Stimulated activated effector memory CD8-positive, alpha-beta T cell treated with anti-CD3 and anti-CD28 coated beads, Interleukin-12 subunit alpha, Interleukin-12 subunit beta, amount 100 ng/mL, for 72 hours (primary cell): ENCODE measurements around the gene TNFRSF18.
"Not testable (repeated sequence)": the region's sequence is repeated elsewhere in the genome, so short reads cannot be mapped to it uniquely, and the experiment has no call there.

Experiments used
- ATAC-seq: fragments of 150-1000 bp; cut with Tn5 transposase; 2 replicates; pipeline ENCODE4 v1.10.0; 2021
- DNase-seq, 2 donors: peaks; one replicate each; pipeline ENCODE4 v3.0.0; 2021 to 2022; ENCODE audit warnings: low spot score in 2 of 2
- H3K27ac Mint-ChIP-seq: one replicate; pipeline ENCODE4 v1.8.0; 2022; ENCODE audit warnings: mild to moderate bottlenecking, mixed read lengths
- H3K36me3 Mint-ChIP-seq: one replicate; pipeline ENCODE4 v1.8.0; 2022; ENCODE audit warnings: mild to moderate bottlenecking, mixed read lengths
- H3K4me1 Mint-ChIP-seq: one replicate; pipeline ENCODE4 v1.8.0; 2022; ENCODE audit warnings: mixed read lengths
- H3K4me3 Mint-ChIP-seq: one replicate; pipeline ENCODE4 v1.8.0; 2022; ENCODE audit warnings: mild to moderate bottlenecking, mixed read lengths
- H3K9me3 Mint-ChIP-seq: one replicate; pipeline ENCODE4 v1.8.0; 2022; ENCODE audit warnings: mixed read lengths

The TNFRSF18 gene

GRCh38 chr1:1183833-1184775, 22.3 kb downstream of the TNFRSF18 start:
- H3K4me1 Mint-ChIP-seq = peaks cover 11% of the 10 kb centered on the region
- H3K4me3 Mint-ChIP-seq = no peak overlapping the region
- H3K27ac Mint-ChIP-seq = peak overlapping the region; percentile 54
- ATAC-seq = peak; percentile 20
- H3K36me3 Mint-ChIP-seq = no peaks in the 10 kb centered on the region
- H3K9me3 Mint-ChIP-seq = no peaks in the 10 kb centered on the region
- DNase-seq = no peak

DNA sequence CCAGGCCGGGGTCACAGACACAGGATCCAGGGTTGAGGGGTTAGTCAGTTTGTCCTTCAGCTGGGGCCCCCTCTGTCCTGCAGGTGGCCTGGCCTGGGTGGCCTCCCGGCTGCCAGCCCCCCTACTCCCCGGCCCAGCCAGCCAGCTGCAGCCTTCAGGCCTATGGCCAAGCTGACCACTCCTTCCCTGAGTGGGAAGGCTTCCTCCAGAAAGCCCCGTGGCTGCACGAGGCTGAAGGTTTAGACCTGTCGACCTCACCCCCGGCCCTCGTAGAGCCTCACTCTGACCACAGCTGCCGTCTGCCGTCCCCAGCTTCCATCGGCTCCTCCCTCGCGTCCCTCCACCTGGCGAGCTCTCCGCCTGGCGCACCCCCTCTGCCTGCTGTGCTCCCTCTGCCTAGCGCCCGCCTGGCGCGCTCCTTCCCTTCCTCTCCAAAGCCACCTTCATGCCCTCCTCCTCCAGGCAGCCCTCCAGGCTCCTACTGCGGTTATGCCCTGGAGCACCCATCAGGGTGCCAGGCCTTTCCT, 23.1 kb downstream of the TNFRSF18 start:
- Mint-ChIP-seq H3K27ac (no peak overlapping the region), H3K4me1 (peaks cover 11% of the 10 kb centered on the region)

GRCh38 chr1:1182491-1183220, 23.7 kb downstream of the TNFRSF18 start:
- Mint-ChIP-seq H3K9me3 (no peaks in the 10 kb centered on the region), H3K36me3 (no peaks in the 10 kb centered on the region), H3K4me1 (peaks cover 11% of the 10 kb centered on the region), H3K4me3 (no peak overlapping the region), H3K27ac (no peak overlapping the region)
- DNase-seq (no peak), ATAC-seq (no peak)

More for the DNA sequence above, 23.1 kb downstream of the TNFRSF18 start:
- Mint-ChIP-seq H3K36me3 (no peaks in the 10 kb centered on the region), H3K9me3 (no peaks in the 10 kb centered on the region), H3K4me3 (no peak overlapping the region)
- DNase-seq (no peak), ATAC-seq (no peak)

DNA sequence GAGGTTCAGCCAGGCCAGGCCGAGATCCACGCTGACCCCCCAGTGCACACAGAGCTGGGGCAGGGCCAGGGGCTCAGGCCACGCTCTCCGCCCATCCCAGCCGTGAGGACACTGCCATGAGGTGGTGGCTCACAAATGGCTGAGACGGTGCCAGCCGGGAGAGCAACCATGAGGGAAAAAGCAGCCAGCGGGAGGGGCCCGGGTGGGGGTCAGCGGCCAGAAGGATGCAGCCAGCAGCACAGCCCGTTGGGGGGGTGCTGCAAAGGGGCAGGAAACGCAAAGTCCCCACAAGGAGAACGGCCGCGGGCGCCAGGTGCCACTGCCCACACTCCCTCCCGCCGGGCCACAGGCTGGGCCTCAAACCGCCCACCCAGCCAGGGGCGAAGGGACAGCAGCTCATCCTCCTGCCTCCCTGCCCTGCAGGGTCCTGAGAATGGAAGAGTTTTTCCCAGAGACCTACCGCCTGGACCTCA, 24.4 kb downstream of the TNFRSF18 start:
- Mint-ChIP-seq H3K4me3 (no peak overlapping the region), H3K27ac (no peak overlapping the region)

GRCh38 chr1:1181129-1181937, 25.1 kb downstream of the TNFRSF18 start:
- no peak for ATAC-seq
- H3K27ac Mint-ChIP-seq = no peak overlapping the region

More for the DNA sequence above, 24.4 kb downstream of the TNFRSF18 start:
- ATAC-seq (no peak), DNase-seq (no peak)
- Mint-ChIP-seq H3K9me3 (no peaks in the 10 kb centered on the region), H3K36me3 (no peaks in the 10 kb centered on the region), H3K4me1 (peaks cover 11% of the 10 kb centered on the region)

DNA sequence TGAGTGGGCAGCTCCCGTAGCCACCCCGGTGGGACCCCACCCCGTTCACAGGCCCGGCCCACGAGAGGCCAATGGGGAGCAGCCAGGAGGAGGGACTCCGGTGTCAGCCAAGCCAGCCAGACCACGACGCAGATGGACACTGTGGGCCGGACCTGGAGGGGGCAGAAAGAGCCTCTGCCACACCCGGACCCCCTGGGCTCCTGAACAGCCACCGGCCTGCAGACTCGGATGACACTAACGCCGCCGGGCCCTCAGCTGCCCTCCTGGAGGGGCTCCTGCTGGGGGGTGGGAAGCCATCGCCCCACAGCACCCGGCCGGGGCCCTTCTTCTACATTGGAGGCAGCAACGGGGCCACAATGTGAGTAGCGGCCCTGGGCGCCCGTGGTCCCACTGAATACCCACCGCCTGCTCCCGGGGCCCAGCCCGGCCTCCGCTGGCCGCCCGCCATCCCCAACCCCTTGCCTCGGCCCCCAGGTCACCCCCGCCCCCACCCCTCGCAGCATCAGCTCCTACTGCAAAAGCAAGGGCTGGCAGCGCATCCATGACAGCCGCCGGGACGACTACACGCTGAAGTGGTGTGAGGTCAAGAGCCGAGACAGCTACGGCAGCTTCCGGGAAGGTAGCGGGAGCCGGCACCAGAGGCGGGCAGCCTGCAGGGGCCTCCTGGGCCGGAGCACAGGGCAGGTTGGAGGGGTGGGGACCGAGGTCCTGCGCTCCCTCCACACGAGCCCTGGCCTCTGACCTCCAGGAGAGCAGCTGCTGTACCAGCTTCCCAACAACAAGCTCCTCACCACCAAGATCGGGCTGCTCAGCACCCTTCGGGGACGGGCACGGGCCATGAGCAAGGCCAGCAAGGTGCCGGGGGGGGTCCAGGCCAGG, 26.2 kb downstream of the TNFRSF18 start:
- Mint-ChIP-seq H3K27ac (no peak overlapping the region), H3K4me3 (no peak overlapping the region), H3K4me1 (peaks cover 11% of the 10 kb centered on the region), H3K9me3 (no peaks in the 10 kb centered on the region), H3K36me3 (no peaks in the 10 kb centered on the region)
- DNase-seq (no peak), ATAC-seq (no peak)

More at GRCh38 chr1:1181129-1181937, 25.1 kb downstream of the TNFRSF18 start:
- peaks cover 11% of the 10 kb centered on the region for H3K4me1 Mint-ChIP-seq
- H3K36me3 Mint-ChIP-seq = no peaks in the 10 kb centered on the region
- H3K4me3 Mint-ChIP-seq = no peak overlapping the region
- H3K9me3 Mint-ChIP-seq = no peaks in the 10 kb centered on the region
- DNase-seq = no peak

DNA sequence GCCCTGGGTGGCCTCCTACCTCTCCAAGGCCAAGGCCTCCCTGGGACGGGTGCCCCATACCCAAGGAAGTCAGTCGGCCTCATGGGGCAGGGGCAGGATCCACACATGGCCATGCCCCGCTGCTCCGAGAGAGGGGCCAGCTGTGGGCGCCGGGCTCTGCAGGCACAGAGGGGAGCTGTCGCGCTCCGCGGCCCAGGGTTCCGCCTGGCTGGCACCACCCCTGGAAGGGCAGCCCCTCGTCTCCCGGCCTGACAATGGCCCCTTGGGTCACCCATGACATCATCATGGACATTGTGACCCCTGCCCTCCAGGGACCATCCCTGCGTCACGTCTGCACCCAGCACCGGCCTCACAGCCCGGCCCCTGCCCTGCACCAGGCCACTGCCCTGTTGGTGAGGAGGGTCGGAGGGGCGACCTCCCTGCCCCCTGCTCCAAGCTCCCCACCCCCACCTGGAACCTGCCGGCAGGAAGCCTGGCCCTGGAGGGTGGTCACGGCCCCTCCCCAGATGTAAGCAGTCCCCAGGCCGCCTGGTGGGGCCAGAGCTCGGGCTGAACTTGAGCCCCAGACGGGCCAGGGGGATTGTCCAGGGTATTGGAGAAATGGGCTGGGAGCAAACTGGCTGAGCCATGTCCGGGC, 26.9 kb downstream of the TNFRSF18 start:
- Mint-ChIP-seq H3K9me3 (no peaks in the 10 kb centered on the region), H3K4me3 (no peak overlapping the region), H3K4me1 (peaks cover 11% of the 10 kb centered on the region), H3K27ac (no peak overlapping the region), H3K36me3 (no peaks in the 10 kb centered on the region)
- no peak for DNase-seq
- ATAC-seq = no peak

DNA sequence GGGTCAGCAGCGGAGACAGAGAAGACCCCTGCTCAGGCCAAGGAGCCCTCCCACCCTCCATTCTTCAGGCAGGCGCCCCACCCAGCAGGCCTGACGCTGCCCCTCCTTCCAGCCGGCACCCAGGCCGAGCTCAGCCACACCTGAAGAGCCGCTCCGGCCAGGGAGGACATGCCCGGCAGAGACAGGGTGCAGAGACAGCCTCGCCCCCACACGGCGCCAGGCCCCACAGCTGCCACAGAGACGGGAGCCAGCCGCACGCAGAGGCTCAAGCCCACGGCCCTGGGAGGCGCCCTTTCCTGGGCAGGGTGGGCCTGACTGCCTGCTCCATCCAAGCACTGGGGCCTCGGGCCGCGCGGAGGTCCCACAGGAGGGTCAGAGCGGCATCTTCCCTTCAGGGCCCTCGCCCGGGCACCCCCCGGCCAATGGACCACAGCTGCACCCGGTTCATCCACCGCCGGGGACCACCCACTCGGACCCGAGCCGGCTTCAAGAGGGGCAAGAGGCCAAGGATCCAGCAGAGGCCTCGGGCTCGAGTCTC, 27.5 kb downstream of the TNFRSF18 start:
- ATAC-seq (no peak), DNase-seq (no peak)
- Mint-ChIP-seq H3K9me3 (no peaks in the 10 kb centered on the region), H3K36me3 (no peaks in the 10 kb centered on the region), H3K4me3 (no peak overlapping the region), H3K27ac (no peak overlapping the region), H3K4me1 (peaks cover 11% of the 10 kb centered on the region)

DNA sequence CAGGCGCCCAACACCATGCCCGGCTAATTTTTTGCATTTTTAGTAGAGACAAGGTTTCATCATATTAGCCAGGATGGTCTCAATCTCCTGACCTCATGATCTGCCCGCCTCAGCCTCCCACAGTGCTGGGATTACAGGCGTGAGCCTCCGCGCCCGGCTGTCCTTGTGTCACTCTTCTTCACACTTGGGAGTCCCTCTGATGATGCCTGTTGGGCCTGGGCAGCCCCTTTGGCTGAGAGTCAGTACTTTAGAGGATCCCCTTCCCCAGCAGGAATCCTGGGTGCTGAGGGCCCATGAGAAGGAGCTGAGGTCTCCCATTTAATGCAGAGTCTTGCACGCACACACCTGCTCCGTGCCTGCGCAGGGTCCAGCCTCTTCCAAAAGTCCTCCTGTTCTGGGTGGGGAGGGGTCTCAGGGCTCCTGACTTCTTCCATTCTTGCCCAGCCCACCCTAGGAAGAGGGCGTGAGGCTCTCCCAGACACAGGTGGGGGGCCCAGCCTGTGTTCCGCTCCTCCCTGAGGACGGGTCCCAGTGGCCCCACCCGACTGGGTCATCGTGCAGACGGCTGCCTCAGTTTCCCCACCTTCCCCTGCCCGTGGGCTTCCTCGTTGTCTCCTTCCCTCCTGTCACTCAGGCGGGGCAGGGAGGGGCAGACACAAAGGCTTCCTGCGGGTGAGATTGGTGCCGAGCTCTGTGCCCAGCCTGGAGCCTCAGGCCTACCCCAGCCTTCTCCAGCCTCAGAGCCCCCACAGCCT, 28.8 kb downstream of the TNFRSF18 start:
- H3K4me3 Mint-ChIP-seq = no peak overlapping the region
- ATAC-seq (no peak), DNase-seq (no peak)
- no peak overlapping the region for H3K27ac Mint-ChIP-seq
- H3K9me3 Mint-ChIP-seq = no peaks in the 10 kb centered on the region
- no peaks in the 10 kb centered on the region for H3K36me3 Mint-ChIP-seq
- H3K4me1 Mint-ChIP-seq = peaks cover 6% of the 10 kb centered on the region

GRCh38 chr1:1176931-1177330, 29.5 kb downstream of the TNFRSF18 start:
- no peaks in the 10 kb centered on the region for H3K36me3 Mint-ChIP-seq
- H3K4me1 Mint-ChIP-seq = peaks cover 11% of the 10 kb centered on the region
- H3K9me3 Mint-ChIP-seq = no peaks in the 10 kb centered on the region
- DNase-seq = no peak
- H3K4me3 Mint-ChIP-seq = no peak overlapping the region
- ATAC-seq = no peak
- H3K27ac Mint-ChIP-seq = no peak overlapping the region

- not testable (repeated sequence) for ATAC-seq, H3K36me3 Mint-ChIP-seq, H3K27ac Mint-ChIP-seq, H3K4me3 Mint-ChIP-seq, H3K9me3 Mint-ChIP-seq, DNase-seq
- H3K4me1 Mint-ChIP-seq = peaks cover 11% of the 10 kb centered on the region
These were observed 30.2 kb downstream of the TNFRSF18 start for GRCh38 chr1:1176063-1176761.

GRCh38 chr1:1175221-1176062, 30.9 kb downstream of the TNFRSF18 start:
- Mint-ChIP-seq H3K36me3 (no peaks in the 10 kb centered on the region), H3K4me1 (peaks cover 7% of the 10 kb centered on the region), H3K9me3 (no peaks in the 10 kb centered on the region), H3K27ac (no peak overlapping the region), H3K4me3 (no peak overlapping the region)
- ATAC-seq (no peak), DNase-seq (no peak)
